Measurements from ENCODE around the gene GABRG3.

- TF ChIP-seq SETDB1 (IDR thresholded peaks at IDR 0.05; ENCODE audit: low read length) (no peak), CTCF (IDR thresholded peaks at IDR 0.05 in 2 of 3, conservative IDR thresholded peaks at IDR 0.05 in 1 of 3; ENCODE audit: insufficient read depth in 2 of 3, low read depth in 1 of 3, low read length in 3 of 3) (no peak), CEBPB (tag; IDR thresholded peaks at IDR 0.05) (no peak)
Observed at GRCh38 chr15:27045796-27046195, 74.8 kb downstream of the GABRG3 start.

Data from K562 (cell line).